Measurements from ENCODE around the gene GZMB.
A peak's percentile ranks its signal among the peaks of the same experiment; 100 is the strongest.
"Not testable (repeated sequence)": the region's sequence is repeated elsewhere in the genome, so short reads cannot be mapped to it uniquely, and the experiment has no call there.

The GZMB gene

GRCh38 chr14:24631749-24632335 is 2.1 kb downstream of the GZMB start:
- no peak for DNase-seq (ENCODE audit: low spot score)

DNA sequence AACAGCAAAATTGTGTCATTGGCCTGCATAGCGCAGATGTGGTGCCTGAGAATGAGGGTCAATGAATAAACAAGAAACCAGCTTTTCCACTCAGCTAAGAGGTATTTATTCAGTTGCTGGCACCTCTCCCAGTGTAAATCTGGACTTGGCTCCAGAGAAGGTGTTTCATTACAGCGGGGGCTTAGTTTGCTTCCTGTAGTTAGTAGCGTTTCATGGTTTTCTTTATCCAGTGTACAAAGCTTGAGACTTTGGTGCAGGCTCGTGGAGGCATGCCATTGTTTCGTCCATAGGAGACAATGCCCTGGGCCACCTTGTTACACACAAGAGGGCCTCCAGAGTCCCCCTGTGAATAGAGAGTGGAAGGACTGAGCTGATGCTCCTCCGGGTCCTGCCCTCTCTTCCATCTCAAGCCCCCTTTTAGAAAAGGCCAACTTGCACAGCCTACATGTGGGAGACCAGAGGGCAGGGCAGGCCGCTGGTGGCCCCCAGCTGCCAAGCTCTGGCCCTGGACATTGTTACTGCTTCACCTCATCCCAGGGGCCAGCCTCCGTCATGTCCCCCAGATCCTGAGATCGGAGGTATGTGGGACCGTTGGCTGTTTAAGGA is 3.0 kb downstream of the GZMB start:
- DNase-seq (ENCODE audit: low spot score): peak; percentile 26

DNA sequence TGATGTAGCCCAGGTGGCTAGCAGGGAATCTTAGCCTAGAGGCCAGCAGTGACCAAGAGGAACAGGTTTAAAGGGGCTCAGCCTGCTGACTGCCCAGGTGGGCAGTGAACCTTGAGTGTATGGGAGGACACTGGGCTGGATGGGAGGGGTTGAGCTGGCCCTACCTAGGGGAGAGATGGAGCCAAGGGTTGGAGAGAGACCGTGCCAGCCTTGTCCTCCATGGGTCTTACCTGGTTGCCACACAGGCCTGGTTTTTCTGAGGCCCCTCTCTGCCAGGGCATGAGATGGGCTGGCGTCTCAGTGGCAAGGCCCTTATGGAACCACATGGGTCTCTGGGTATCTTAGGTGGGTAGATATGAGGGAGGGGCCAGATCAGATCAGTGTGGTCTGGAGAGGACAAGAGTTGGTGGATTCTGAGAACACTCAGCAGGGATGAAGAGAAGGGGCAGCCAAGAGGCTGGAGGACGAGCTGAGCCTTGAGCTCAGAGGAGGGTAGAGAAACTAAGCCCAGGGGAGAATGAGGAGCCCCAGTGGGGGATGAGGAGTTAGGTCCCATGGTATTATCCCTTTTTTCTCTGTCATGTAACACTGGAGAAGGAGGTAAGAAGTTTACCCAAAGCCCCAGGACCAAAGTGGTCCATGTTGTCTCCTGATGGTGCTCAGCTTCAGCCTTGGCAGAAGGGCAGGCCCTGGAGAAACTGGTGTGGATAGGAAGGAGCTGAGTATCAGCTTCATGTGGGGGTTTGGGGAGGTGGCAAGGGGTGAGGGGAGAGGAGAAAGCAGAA is 3.7 kb downstream of the GZMB start:
- DNase-seq (ENCODE audit: low spot score): no peak

DNA sequence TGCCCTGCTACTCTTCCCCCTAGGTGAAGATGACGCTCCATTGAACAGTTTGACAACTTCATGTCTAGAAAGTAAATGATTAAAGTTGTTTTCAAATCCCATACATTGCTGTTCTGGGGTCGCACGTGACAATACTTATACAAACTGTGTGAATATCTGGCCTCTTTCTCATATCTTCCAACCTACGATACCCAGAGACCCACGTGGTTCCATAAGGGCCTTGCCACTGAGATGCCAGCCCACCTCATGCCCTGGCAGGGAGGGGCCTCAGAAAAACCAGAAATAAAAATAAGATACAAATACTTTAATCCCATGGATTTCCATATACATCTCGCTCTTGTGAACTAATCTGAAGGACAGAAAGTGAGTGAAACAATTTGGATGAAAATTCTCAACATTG is 4.5 kb downstream of the GZMB start:
- no peak for DNase-seq (ENCODE audit: low spot score)

GRCh38 chr14:24613747-24614146 is 20.2 kb downstream of the GZMB start:
- DNase-seq (ENCODE audit: low spot score): no peak

GRCh38 chr14:24613241-24613640 is 20.7 kb downstream of the GZMB start:
- no peak for DNase-seq (ENCODE audit: low spot score)

- no peak for DNase-seq (ENCODE audit: low spot score)
These were observed 21.8 kb downstream of the GZMB start for GRCh38 chr14:24612196-24612595.

DNA sequence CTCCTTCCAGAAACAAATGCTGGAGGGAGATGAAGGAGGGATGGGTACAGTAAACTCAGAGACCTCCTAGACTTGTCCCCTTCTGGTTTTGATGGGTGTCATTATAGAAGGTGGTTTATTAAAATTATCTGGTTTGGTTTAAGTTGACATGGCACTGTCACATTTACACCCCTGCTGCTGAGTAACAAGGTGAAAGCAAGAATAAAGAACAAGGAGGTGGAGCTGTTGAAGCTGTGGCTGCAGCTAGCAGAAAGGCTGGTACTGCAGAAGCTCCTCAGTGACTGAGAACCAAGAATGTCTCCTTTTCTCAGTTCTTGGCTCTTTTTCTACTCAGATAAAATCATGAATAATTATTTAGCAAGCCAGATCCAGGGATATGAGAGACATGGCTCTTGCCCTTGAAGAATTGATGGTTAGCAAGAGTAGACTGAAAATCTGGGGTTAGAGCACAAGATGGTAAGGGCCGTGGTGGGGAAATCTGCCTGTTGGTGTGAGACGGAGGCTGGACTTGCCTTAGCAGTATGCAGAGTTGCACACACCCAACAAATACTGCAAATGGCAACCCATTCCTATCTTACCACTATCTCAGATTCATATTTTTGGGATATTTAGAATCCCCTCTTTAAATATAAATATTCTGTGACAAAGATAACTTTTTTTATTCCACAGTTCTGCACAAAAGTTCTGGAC is 24.2 kb downstream of the GZMB start, which contains the start of gene GZMH:
TSS of gene GZMH (minus strand) at position 31 of the 690 bp plus-strand sequence. CDS start 72 bp downstream, outside the sequence.
- DNase-seq (ENCODE audit: low spot score): no peak

DNA sequence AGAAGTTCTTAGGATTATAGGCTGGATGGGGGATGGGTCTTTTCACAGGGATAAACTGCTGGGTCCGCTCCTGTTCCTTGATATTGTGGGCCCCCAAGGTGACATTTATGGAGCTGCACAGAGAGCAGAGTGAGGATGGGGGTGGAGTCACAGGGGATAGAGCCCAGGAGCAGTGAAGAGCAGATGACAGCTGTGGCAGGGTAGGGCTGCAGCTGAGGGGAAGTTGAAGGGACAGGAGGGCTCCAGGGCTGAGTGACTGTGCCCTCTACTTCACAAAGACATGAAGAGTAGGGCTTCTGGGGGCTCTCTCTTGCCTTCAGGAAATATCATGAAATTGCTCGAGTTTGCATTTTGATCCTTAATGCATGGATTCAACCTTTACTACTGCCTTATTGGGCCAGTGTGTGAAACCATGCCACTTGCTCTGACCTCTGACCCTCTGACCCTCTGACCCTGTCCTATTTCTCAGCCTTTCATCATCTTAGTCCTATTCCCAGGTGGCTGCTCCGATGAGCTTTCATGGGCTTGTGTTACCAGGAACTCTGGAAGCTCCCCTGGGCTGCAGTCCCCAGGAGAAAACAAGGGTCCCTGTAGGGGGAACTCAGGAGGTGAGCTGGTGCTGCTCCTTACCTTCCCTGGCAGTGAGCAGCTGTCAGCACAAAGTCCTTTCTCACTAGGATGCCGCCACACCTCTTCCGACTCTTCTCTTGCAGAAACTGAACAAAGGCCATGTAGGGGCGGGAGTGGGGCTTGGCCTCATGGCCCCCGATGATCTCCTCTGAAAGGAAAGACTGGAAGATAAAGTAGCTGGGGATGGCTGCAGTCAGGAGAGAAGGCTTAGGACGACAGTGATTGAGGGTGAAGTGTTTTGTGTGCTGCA is 26.1 kb downstream of the GZMB start:
- no peak for DNase-seq (ENCODE audit: low spot score)

DNA sequence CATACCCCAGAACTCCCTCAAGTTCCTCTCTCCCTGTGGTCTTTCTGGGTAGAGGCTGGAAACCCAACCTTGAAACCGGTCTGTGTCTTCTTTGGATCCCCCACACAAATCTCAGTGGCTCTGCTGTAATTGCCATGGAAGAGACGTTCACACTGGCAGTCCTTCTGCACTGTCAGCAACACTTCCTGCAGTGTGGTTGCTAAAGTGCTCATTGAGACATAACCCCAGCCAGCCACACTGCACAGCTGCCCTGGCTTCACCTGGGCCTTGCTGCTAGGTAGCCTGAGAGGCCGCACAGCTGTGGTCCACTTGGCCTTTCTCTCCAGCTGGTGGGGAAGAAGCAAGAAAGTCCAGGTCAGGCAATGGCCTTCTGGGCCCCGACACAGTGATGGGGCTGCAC is 26.9 kb downstream of the GZMB start:
- no peak for DNase-seq (ENCODE audit: low spot score)

- no peak for DNase-seq (ENCODE audit: low spot score)
These were observed 27.7 kb downstream of the GZMB start for GRCh38 chr14:24606297-24606696.

- DNase-seq (ENCODE audit: low spot score): peak; percentile 70
These were observed 28.4 kb downstream of the GZMB start for GRCh38 chr14:24605435-24606190.

GRCh38 chr14:24597403-24597802 is 36.6 kb downstream of the GZMB start:
- no peak for DNase-seq (ENCODE audit: low spot score)

GRCh38 chr14:24595073-24595808 is 38.7 kb downstream of the GZMB start:
- no peak for DNase-seq (ENCODE audit: low spot score)

- not testable (repeated sequence) for DNase-seq (ENCODE audit: low spot score)
These were observed 43.0 kb downstream of the GZMB start for GRCh38 chr14:24591004-24591403.

- DNase-seq (ENCODE audit: low spot score): not testable (repeated sequence)
These were observed 49.6 kb downstream of the GZMB start for GRCh38 chr14:24584402-24584801.
